HCT116 (cell line): ENCODE results near the gene GLO1. TPM values are rescaled to one million over a fixed set of nuclear protein-coding genes. Genes with fewer than 3 reads are reported as not detected.

ENCODE experiments used
- ATAC-seq: fragments of 200-7000 bp; cut with Tn5 transposase; 2 replicates; pipeline ENCODE4 v1.9.1; 2020; ENCODE audit warnings: mild to moderate bottlenecking, moderate library complexity
- BruUV-seq: library from RNA; stranded (reverse); fragments of 400-500 nt; replicated peaks from 2 replicates; lab custom pipeline; 2021; lab: Mats Ljungman, UMichigan
- CTCF ChIA-PET: fragments of 300-600 bp; sonication (Branson Sonifier 250); formaldehyde crosslinking; loops from one replicate; lab custom pipeline; 2021; ENCODE audit warnings: antibody characterized with exemption; lab: Charles Lee
- POLR2A ChIA-PET: fragments of 300-600, 350-600 bp; sonication (Branson Sonifier 250); formaldehyde crosslinking; loops from one replicate; lab custom pipeline; 2021; ENCODE audit warnings: antibody characterized with exemption; lab: Charles Lee
- RAD21 ChIA-PET, 2 experiments: fragments of 300-600 bp; sonication (Branson Sonifier 250); formaldehyde crosslinking; loops; one replicate each; lab custom pipeline; 2023; ENCODE audit warnings: low total read pairs in 2 of 2; ENCODE audit not compliant: uncharacterized antibody in 2 of 2, unreplicated experiment in 2 of 2, low non-redundant PET in 1 of 2; lab: Charles Lee
- DNase-seq: peaks from one replicate; pipeline ENCODE4 v3.0.0-alpha.2; 2010; ENCODE audit warnings: low read depth, low spot score
- H2AFZ ChIP-seq: fragments of 200-600 bp; shearing (Covaris generic), sonication (generic); 2 replicates; pipeline ENCODE4 v1.6.1; 2017; ENCODE audit warnings: low read depth, mixed run types, mixed read lengths, antibody characterized with exemption, low read length; ENCODE audit not compliant: poor library complexity, severe bottlenecking
- H3K27ac ChIP-seq: 2 replicates; pipeline ENCODE4 v1.5.1; 2012; ENCODE audit warnings: low read depth, low read length
- H3K27me3 ChIP-seq: fragments of 200-600 bp; sonication (generic); 2 replicates; pipeline ENCODE4 v1.6.1; 2016; ENCODE audit warnings: mixed run types, low read length, mixed read lengths; ENCODE audit not compliant: insufficient read depth
- H3K36me3 ChIP-seq, 2 experiments: fragments of 200-500 bp in 1 of 2; fragments of 200-600 bp in 1 of 2; sonication (Bioruptor generic) in 1 of 2; sonication (generic) in 1 of 2; 2 replicates each; pipeline versions ENCODE4 v1.5.1 to v1.6.1; 2014 to 2016; ENCODE audit warnings: low read length in 2 of 2, inconsistent platforms in 1 of 2, mixed read lengths in 1 of 2, mixed run types in 1 of 2; ENCODE audit not compliant: insufficient read depth in 2 of 2, control insufficient read depth in 1 of 2
- H3K4me1 ChIP-seq, 2 experiments: fragments of 200-600 bp in 1 of 2; sonication (generic) in 1 of 2; 2 replicates each; pipeline versions ENCODE4 v1.5.1 to v1.6.1; 2012 to 2017; ENCODE audit warnings: low read length in 2 of 2, inconsistent platforms in 1 of 2, mild to moderate bottlenecking in 1 of 2, mixed read lengths in 1 of 2, mixed run types in 1 of 2, moderate library complexity in 1 of 2; ENCODE audit not compliant: insufficient read depth in 2 of 2, control insufficient read depth in 1 of 2
- H3K4me2 ChIP-seq: fragments of 200-600 bp; sonication (generic); 2 replicates; pipeline ENCODE4 v1.6.1; 2017; ENCODE audit warnings: mixed run types, low read length, mixed read lengths
- H3K4me3 ChIP-seq, 2 experiments: fragments of 200-600 bp in 1 of 2; sonication (generic) in 1 of 2; replicated peaks in 1 of 2; 2 replicates each; pipeline ENCODE4 v1.5.1; 2011 to 2016; ENCODE audit warnings: low read length in 2 of 2, control low read depth in 1 of 2, low read depth in 1 of 2, mild to moderate bottlenecking in 1 of 2, mixed read lengths in 1 of 2, mixed run types in 1 of 2
- H3K79me2 ChIP-seq: fragments of 200-600 bp; sonication (generic); 2 replicates; pipeline ENCODE4 v1.6.1; 2017; ENCODE audit warnings: mild to moderate bottlenecking, mixed run types, low read length, moderate library complexity, mixed read lengths; ENCODE audit not compliant: insufficient read depth
- H3K9ac ChIP-seq: fragments of 200-600 bp; sonication (generic); 2 replicates; pipeline ENCODE4 v1.6.1; 2016; ENCODE audit warnings: low read length, mixed read lengths
- H3K9me2 ChIP-seq: fragments of 200-600 bp; sonication (generic), shearing (Covaris generic); 2 replicates; pipeline ENCODE4 v1.6.1; 2017; ENCODE audit warnings: mixed run types, mild to moderate bottlenecking, moderate library complexity; ENCODE audit not compliant: insufficient read depth
- H3K9me3 ChIP-seq, 2 experiments: fragments of 200-500 bp in 1 of 2; fragments of 200-600 bp in 1 of 2; sonication (Bioruptor generic) in 1 of 2; sonication (generic) in 1 of 2; 2 replicates each; pipeline ENCODE4 v1.6.1; 2014 to 2017; ENCODE audit warnings: low read length in 2 of 2, mixed read lengths in 2 of 2, inconsistent platforms in 1 of 2, low read depth in 1 of 2, mild to moderate bottlenecking in 1 of 2, mixed run types in 1 of 2, moderate library complexity in 1 of 2; ENCODE audit not compliant: control insufficient read depth in 1 of 2, insufficient read depth in 1 of 2
- H4K20me1 ChIP-seq: fragments of 200-600 bp; sonication (generic), shearing (Covaris generic); 2 replicates; pipeline ENCODE4 v1.6.1; 2017; ENCODE audit warnings: mixed run types, mild to moderate bottlenecking, moderate library complexity; ENCODE audit not compliant: insufficient read depth
- CBX3 ChIP-seq: IDR thresholded peaks from 2 replicates; pipeline ENCODE4 v1.6.1; 2012; ENCODE audit warnings: low read depth
- CEBPB ChIP-seq: IDR thresholded peaks from 2 replicates; pipeline ENCODE4 v1.6.1; 2012; ENCODE audit warnings: low read depth
- EGR1 ChIP-seq: IDR thresholded peaks from 2 replicates; pipeline ENCODE4 v1.6.1; 2012; ENCODE audit warnings: low read depth
- EZH2phosphoT487 ChIP-seq: fragments of 200-600 bp; IDR thresholded peaks from 2 replicates; pipeline ENCODE4 v1.6.1; 2018; ENCODE audit warnings: antibody characterized with exemption, borderline replicate concordance
- FOSL1 ChIP-seq: IDR thresholded peaks from 2 replicates; pipeline ENCODE4 v1.6.1; 2012; ENCODE audit warnings: low read depth
- JUND ChIP-seq: IDR thresholded peaks from 2 replicates; pipeline ENCODE4 v1.6.1; 2012
- POLR2A ChIP-seq: IDR thresholded peaks from 2 replicates; pipeline ENCODE4 v1.7.0; 2011; ENCODE audit warnings: borderline replicate concordance; ENCODE audit not compliant: insufficient read depth, insufficient read length; ENCODE audit errors: extremely low read depth
- REST ChIP-seq: IDR thresholded peaks from 2 replicates; pipeline ENCODE4 v1.6.1; 2012; ENCODE audit warnings: low read depth
- SIN3A ChIP-seq: IDR thresholded peaks from 2 replicates; pipeline ENCODE4 v1.6.1; 2012; ENCODE audit warnings: low read depth
- SP1 ChIP-seq: IDR thresholded peaks from 2 replicates; pipeline ENCODE4 v1.6.1; 2012; ENCODE audit warnings: low read depth
- SRF ChIP-seq: IDR thresholded peaks from 2 replicates; pipeline ENCODE4 v1.6.1; 2012; ENCODE audit warnings: low read depth
- TCF7L2 ChIP-seq: IDR thresholded peaks from 2 replicates; pipeline ENCODE4 v1.7.0; 2011; ENCODE audit warnings: borderline replicate concordance, inconsistent platforms; ENCODE audit not compliant: insufficient read depth, insufficient read length; ENCODE audit errors: extremely low read depth
- YY1 ChIP-seq: IDR thresholded peaks from 2 replicates; pipeline ENCODE4 v1.6.1; 2011; ENCODE audit warnings: low read length, low read depth, moderate library complexity, mild to moderate bottlenecking; ENCODE audit not compliant: insufficient replicate concordance; ENCODE audit errors: extremely low read depth
- ZFX ChIP-seq: fragments of 450-650 bp; IDR thresholded peaks from 2 replicates; pipeline ENCODE4 v1.6.1; 2017
- ZNF274 ChIP-seq: fragments of 200-500 bp; sonication (Bioruptor generic); IDR thresholded peaks from 2 replicates; pipeline ENCODE4 v1.6.1; 2014; ENCODE audit warnings: mild to moderate bottlenecking, low read depth, low read length, inconsistent platforms
- intact Hi-C: fragments of 100-400 bp; cut with micrococcal nuclease; formaldehyde crosslinking; loops from 2 replicates; pipeline ENCODE4 v1.10.0; 2022
- total RNA-seq: library from RNA; stranded (reverse); gene quantifications from one replicate; pipeline ENCODE4 v1.2.1, GENCODE V29; 2021; ENCODE audit not compliant: unreplicated experiment
- TF ChIP-seq, protein P1 (sequence below): IDR thresholded peaks from 2 replicates; pipeline ENCODE4 v1.6.1; 2011; ENCODE audit warnings: mild to moderate bottlenecking, low read length, moderate library complexity; ENCODE audit not compliant: insufficient replicate concordance; ENCODE audit errors: extremely low read depth

Gene GLO1
- total RNA-seq, 1 experiment from 2014 or later = 191 TPM

DNA sequence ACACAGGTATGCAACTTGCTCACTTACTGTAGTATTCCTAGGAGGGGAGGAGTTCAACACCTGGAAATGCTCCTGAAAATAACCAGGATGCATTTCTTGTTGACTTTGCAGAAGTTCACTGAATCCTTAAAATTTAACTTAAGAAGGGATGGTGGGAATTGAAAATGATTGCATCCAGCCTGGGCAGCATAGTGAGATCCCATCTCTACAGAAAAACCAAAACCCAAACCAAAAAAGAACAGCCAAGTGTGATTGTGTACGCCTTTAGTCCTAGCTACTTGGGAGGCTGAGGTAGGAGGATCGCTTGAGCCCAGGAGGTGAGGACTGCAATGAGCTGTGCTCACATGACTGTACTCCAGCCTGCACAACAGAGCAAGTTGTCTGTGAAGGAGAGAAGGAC is 13.9 kb upstream of the GLO1 start (continued):
- TF ChIP-seq REST = no peak
- no peak for TF ChIP-seq TCF7L2

DNA sequence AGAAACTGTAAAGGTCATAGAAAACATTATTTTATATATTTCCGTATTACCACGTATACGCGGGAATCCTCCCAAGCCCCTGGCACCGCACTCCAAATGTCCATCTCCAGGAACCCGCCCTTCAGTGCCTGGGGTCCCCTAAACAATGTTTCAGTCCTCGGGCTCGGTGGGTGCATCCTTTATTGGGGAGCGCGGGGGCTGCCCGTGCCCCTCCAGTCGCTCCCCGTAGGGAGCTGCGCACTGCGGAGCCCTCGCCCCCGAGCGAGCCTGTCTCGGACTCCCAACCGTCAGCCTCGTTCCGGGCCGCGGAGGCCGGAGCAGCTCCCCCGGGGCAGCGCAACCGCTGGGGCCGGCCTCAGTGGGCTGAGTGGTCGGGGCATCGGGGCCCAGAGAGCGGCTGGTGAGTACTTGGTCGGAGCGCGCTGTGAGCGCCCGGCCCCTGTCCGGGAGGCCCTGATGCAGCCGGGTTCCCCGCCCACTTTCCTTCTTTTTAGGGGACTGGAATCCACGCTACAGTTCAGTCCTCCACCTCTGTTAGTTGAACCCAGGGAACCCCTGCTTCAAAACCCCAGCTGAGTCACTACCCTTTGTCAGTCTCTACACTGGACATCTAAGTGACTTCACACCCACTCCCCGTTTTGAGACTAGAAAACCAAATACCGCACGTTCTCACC is 12.2 kb upstream of the GLO1 start, which contains the start of gene DNAH8:
DNAH8 (plus strand) TSS at position 296 of the 674 bp plus-strand sequence. CDS start 7,499 bp downstream, outside the sequence.
- H3K36me3 ChIP-seq = no peaks in the 10 kb centered on the region
- no peaks in the 10 kb centered on the region for H3K9me2 ChIP-seq
- H3K9ac ChIP-seq = no peak within 1 kb of the TSS
- H3K4me2 ChIP-seq = no peak within 1 kb of the TSS
- ChIA-PET RAD21 (no interaction called here), POLR2A (no interaction called here), CTCF (no interaction called here)
- no peak within 1 kb of the TSS for H3K4me3 ChIP-seq
- H2AFZ ChIP-seq = no peak within 1 kb of the TSS
- H4K20me1 ChIP-seq = no peaks in the 10 kb centered on the region
- DNase-seq (no peak), ATAC-seq (no peak)
- H3K4me1 ChIP-seq = no peaks in the 10 kb centered on the region
- H3K27me3 ChIP-seq = no peaks in the 10 kb centered on the region
- H3K9me3 ChIP-seq = peaks cover 0 to 7% of the 10 kb centered on the region in 2 experiments; a peak in 1 of 4 replicates
- no peaks in the 10 kb centered on the region for H3K79me2 ChIP-seq
- no peak within 1 kb of the TSS for H3K27ac ChIP-seq
- intact Hi-C loops = no loop called here
- BruUV-seq = no TSS peak
- no peak for TF ChIP-seq EZH2phosphoT487
- TF ChIP-seq EGR1 = no peak
- no peak for TF ChIP-seq FOSL1
- TF ChIP-seq SIN3A = no peak
- no peak for TF ChIP-seq ZNF274
- no peak for TF ChIP-seq SRF
- TF ChIP-seq CEBPB = no peak
- no peak for TF ChIP-seq TCF7L2
- no peak for TF ChIP-seq JUND
- TF ChIP-seq, protein P1, sequence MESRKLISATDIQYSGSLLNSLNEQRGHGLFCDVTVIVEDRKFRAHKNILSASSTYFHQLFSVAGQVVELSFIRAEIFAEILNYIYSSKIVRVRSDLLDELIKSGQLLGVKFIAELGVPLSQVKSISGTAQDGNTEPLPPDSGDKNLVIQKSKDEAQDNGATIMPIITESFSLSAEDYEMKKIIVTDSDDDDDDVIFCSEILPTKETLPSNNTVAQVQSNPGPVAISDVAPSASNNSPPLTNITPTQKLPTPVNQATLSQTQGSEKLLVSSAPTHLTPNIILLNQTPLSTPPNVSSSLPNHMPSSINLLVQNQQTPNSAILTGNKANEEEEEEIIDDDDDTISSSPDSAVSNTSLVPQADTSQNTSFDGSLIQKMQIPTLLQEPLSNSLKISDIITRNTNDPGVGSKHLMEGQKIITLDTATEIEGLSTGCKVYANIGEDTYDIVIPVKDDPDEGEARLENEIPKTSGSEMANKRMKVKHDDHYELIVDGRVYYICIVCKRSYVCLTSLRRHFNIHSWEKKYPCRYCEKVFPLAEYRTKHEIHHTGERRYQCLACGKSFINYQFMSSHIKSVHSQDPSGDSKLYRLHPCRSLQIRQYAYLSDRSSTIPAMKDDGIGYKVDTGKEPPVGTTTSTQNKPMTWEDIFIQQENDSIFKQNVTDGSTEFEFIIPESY = no peak
- TF ChIP-seq ZFX = no peak
- no peak for TF ChIP-seq CBX3
- no peak for TF ChIP-seq REST
- no peak for TF ChIP-seq SP1
- TF ChIP-seq YY1 = no peak
- no peak for TF ChIP-seq POLR2A
